Aorta (tissue), 5 donors: Measurements from ENCODE around the gene ATP9B. TPM values are rescaled to one million over a fixed set of nuclear protein-coding genes. Genes with fewer than 3 reads are reported as not detected.
"Not testable (repeated sequence)": the region's sequence is repeated elsewhere in the genome, so short reads cannot be mapped to it uniquely, and the experiment has no call there.

Experiments
- ATAC-seq: fragments of 200-7000 bp; cut with Tn5 transposase; one replicate; pipeline ENCODE4 v1.9.1; 2022; ENCODE audit warnings: moderate library complexity; ENCODE audit not compliant: low FRiP score
- DNase-seq, 2 donors: peaks; one replicate each; pipeline ENCODE4 v3.0.0-alpha.2; 2020
- H3K27ac ChIP-seq, 2 donors: one replicate each; pipeline ENCODE4 v1.5.1; 2013; ENCODE audit warnings: low read length in 2 of 2, mild to moderate bottlenecking in 2 of 2, moderate library complexity in 2 of 2, control low read depth in 1 of 2, inconsistent platforms in 1 of 2, low read depth in 1 of 2
- H3K27me3 ChIP-seq, 2 donors: one replicate each; pipeline ENCODE4 v1.6.1; 2013; ENCODE audit warnings: control low read depth in 1 of 2, low read length in 1 of 2, mild to moderate bottlenecking in 1 of 2, moderate library complexity in 1 of 2; ENCODE audit not compliant: insufficient read depth in 2 of 2, control insufficient read depth in 1 of 2
- H3K36me3 ChIP-seq, 2 donors: one replicate each; pipeline ENCODE4 v1.6.1; 2013; ENCODE audit warnings: control low read depth in 1 of 2, low read length in 1 of 2, mild to moderate bottlenecking in 1 of 2; ENCODE audit not compliant: insufficient read depth in 2 of 2, control insufficient read depth in 1 of 2
- H3K4me1 ChIP-seq, 2 donors: one replicate each; pipeline ENCODE4 v1.6.1; 2013; ENCODE audit warnings: low read length in 2 of 2, control low read depth in 1 of 2, mild to moderate bottlenecking in 1 of 2, moderate library complexity in 1 of 2; ENCODE audit not compliant: insufficient read depth in 2 of 2, control insufficient read depth in 1 of 2
- H3K4me3 ChIP-seq, 2 donors: one replicate each; pipeline ENCODE4 v1.5.1; 2013; ENCODE audit warnings: low read length in 2 of 2, control low read depth in 1 of 2, mild to moderate bottlenecking in 1 of 2
- H3K9me3 ChIP-seq: one replicate; pipeline ENCODE4 v1.6.1; 2013; ENCODE audit warnings: mild to moderate bottlenecking, low read length; ENCODE audit not compliant: control insufficient read depth
- WGBS, 2 donors: extraction: QIAGEN DNeasy Blood & Tissue Kit; methylation state at CpG; one replicate each; pipeline ENCODE4 v1.1.7; 2013; 5-methylcytosine and 5-hydroxymethylcytosine counted together
- intact Hi-C, 2 donors: fragments of 100-400 bp; cut with DNase I; formaldehyde crosslinking; loops; one replicate each; pipeline versions ENCODE4 v1.14.2 to v1.15.0; 2022
- polyA plus RNA-seq, 2 donors: library from polyadenylated mRNA; stranded (reverse); fragments of 200-250 nt; gene quantifications; one replicate each; pipeline ENCODE4 v1.2.3, GENCODE V29; 2013
- total RNA-seq, 2 donors: library from RNA; stranded (reverse); fragmentation: NEBNext Ultra II Directional; extraction: Animal tissue kit (Norgen Biotek cat#: 25700); gene quantifications; one replicate each; pipeline ENCODE4 v1.2.1, GENCODE V29; 2021
- donor health status: healthy with polysubstance abuse.
- donor health status: Bipolar disorder and iron deficiency.
- donor health status: DM: no; HTN: no; CAD: no.
- donor health status: DM: no; HTN: no; CAD: no.
- donor health status: DM: yes; HTN: yes; CAD: no.

ATP9B gene
- total and polyA plus RNA-seq, 4 donors, result 2.3 to 55.3 (median 30.5) TPM

DNA sequence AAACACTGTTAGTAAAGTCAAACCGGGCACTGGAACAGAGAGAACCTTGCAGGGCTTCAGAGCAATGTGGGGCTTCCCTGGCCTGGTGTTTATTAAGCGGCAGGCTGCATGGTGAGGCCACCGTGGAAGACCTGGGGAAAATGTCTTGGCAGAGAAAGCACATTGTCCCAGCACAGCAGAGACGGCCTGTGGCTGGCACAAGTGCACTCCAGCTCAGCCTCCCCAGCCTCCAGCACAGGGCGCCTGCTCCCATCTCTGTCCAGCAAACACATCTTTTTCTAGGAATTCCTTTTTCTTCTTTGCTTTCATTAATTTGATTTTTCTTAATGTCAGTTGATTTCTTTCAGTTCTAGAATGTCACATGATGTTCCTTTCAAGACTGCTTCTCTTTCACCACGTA is 188.3 kb downstream of the ATP9B start:
- DNase-seq, result no peak
- Histone ChIP-seq H3K4me1 (no peaks in the 10 kb centered on the region), H3K27me3 (no peaks in the 10 kb centered on the region), H3K9me3 (no peaks in the 10 kb centered on the region), H3K36me3 (peaks cover 0 to 2% of the 10 kb centered on the region in 2 donors), H3K4me3 (no peak overlapping the region), H3K27ac (no peak overlapping the region)
- ATAC-seq, result no peak
- intact Hi-C loops, result no loop called here
- WGBS, 2 donors, result 74 to 75% methylated on average over 6 of the region's 6 CpGs

DNA sequence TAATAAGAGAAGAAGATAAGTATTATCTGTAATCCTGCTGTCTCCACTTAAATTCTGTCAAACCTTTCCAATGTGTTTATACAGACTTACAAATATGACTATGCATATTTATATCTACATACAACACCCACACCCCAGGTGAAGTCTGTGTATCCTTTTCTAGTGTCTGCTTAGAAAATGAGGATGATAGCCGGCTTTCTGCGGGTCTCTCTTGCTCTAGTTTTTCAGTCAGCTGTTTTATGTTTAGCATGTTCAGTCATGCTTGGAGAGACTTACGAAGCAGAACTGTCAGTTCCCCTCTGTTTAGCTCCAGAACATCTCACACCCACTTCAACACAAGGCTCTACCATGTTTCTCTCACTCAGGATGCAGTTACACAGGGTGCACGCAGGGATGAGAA is 189.3 kb downstream of the ATP9B start:
- Histone ChIP-seq H3K27me3 (no peaks in the 10 kb centered on the region), H3K27ac (no peak overlapping the region), H3K4me1 (no peaks in the 10 kb centered on the region), H3K36me3 (peaks cover 0 to 2% of the 10 kb centered on the region in 2 donors), H3K4me3 (no peak overlapping the region), H3K9me3 (no peaks in the 10 kb centered on the region)
- DNase-seq (no peak), ATAC-seq (no peak)
- WGBS, 2 donors, result 85 to 94% methylated on average over 4 of the region's 4 CpGs
- intact Hi-C loops, result no loop called here

DNA sequence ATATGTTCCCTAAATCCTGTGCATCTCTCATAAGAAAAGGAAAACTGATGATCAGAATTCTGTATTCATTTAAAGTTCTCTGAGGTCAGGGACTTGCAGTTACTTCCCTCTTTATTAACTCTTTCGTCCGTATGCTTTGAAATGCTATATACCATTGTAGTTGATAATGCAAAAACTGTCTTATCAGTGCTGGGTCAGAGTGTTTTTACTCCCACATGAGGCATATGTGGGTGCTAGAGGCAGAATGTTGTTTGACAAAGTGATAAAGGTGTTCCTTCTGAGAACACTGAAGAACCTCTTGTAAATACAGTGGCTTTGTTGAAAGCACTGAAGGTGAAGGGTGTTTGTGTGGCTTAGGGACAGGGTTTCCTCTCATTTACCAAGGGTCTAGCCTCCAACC is 190.0 kb downstream of the ATP9B start:
- WGBS, 2 donors, result 92 to 93% methylated on average over 2 of the region's 2 CpGs
- Histone ChIP-seq H3K4me1 (no peaks in the 10 kb centered on the region), H3K9me3 (no peaks in the 10 kb centered on the region), H3K27me3 (no peaks in the 10 kb centered on the region), H3K27ac (no peak overlapping the region), H3K36me3 (peaks cover 0 to 2% of the 10 kb centered on the region in 2 donors), H3K4me3 (no peak overlapping the region)
- DNase-seq (no peak), ATAC-seq (no peak)
- intact Hi-C loops, result no loop called here

DNA sequence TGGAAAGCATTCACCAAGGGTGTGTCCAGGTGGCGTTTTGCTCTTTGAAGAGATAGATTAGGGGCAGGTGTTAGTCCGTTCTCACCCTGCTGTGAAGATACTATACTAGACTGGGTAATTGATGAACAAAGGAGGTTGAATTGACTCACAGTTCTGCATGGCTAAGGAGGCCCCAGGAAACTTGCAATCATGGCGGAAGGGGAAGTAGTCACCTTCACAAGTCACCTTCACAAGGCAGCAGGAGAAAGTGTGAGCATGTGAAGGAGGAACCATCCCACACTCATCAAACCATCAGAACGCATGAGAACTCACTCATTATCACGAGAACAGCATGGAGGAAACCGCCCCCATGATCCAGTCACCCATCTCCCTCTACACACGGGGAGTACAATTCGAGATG is 190.8 kb downstream of the ATP9B start:
- Histone ChIP-seq H3K36me3 (peaks cover 0 to 2% of the 10 kb centered on the region in 2 donors), H3K27me3 (no peaks in the 10 kb centered on the region), H3K27ac (no peak overlapping the region), H3K4me1 (no peaks in the 10 kb centered on the region), H3K4me3 (no peak overlapping the region), H3K9me3 (no peaks in the 10 kb centered on the region)
- no peak for DNase-seq
- no peak for ATAC-seq
- WGBS, 2 donors, result 93 to 94% methylated on average over 8 of the region's 8 CpGs
- intact Hi-C loops, result no loop called here

DNA sequence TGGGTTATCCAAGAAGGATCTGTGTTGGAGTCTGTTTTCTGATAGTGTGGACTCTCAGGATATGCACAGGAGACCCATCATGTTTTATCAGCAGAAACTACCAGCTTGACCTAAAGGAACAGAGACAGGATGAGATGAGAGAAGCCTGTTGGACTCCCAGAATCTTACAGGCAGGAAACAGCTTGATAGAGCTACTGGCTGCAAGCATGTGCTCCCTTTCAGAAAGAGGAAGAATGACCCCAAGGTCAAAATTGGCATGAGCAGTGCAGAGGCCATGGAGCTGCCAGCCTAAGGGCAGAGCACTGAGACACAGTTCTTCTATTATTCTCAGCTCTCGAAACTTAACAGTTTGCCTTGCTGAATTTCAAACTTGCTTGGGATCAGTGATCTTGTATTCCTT is 191.3 kb downstream of the ATP9B start:
- no peak overlapping the region for H3K4me3 ChIP-seq
- 96 to 100% methylated on average over 1 of the region's 1 CpG for WGBS, 2 donors
- intact Hi-C loops, result no loop called here
- no peak for ATAC-seq
- no peak for DNase-seq
- no peaks in the 10 kb centered on the region for H3K4me1 ChIP-seq
- H3K27me3 ChIP-seq, result no peaks in the 10 kb centered on the region
- no peaks in the 10 kb centered on the region for H3K9me3 ChIP-seq
- no peak overlapping the region for H3K27ac ChIP-seq
- peaks cover 0 to 1% of the 10 kb centered on the region in 2 donors for H3K36me3 ChIP-seq

DNA sequence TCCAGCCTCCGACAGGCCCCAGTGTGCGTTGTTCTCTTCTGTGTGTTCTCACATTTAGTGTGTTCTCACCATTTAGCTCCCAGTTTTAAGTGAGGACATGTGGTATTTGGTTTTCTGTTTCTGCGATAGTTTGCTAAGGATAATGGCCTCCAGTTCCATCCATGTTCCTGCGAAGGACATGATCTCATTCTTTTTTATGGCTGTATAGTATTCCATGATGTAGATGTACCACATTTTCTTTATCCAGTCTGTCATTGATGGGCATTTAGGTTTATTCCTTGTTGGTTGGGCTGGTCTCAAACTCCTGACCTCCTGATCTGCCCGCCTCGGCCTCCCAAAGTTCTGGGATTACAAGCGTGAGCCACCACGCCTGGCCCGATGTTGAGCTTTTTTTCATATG is 195.9 kb downstream of the ATP9B start:
- H3K36me3 ChIP-seq, ATAC-seq, DNase-seq, H3K27ac ChIP-seq, intact Hi-C loops, H3K9me3 ChIP-seq, H3K4me3 ChIP-seq, H3K4me1 ChIP-seq, H3K27me3 ChIP-seq: not testable (repeated sequence)
- 98 to 99% methylated on average over 9 of the region's 9 CpGs for WGBS, 2 donors

DNA sequence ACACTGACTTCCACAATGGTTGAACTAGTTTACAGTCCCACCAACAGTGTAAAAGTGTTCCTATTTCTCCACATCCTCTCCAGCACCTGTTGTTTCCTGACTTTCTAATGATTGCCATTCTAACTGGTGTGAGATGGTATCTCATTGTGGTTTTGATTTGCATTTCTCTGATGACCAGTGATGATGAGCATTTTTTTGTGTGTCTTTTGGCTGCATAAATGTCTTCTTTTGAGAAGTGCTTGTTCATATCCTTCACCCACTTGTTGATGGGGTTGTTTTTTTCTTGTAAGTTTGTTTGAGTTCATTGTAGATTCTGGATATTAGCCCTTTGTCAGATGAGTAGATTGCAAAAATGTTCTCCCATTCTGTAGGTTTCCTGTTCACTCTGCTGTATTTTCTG is 202.6 kb downstream of the ATP9B start:
- H3K27me3 ChIP-seq, H3K36me3 ChIP-seq, H3K4me3 ChIP-seq, H3K27ac ChIP-seq, H3K4me1 ChIP-seq, intact Hi-C loops, ATAC-seq, H3K9me3 ChIP-seq, DNase-seq: not testable (repeated sequence)

DNA sequence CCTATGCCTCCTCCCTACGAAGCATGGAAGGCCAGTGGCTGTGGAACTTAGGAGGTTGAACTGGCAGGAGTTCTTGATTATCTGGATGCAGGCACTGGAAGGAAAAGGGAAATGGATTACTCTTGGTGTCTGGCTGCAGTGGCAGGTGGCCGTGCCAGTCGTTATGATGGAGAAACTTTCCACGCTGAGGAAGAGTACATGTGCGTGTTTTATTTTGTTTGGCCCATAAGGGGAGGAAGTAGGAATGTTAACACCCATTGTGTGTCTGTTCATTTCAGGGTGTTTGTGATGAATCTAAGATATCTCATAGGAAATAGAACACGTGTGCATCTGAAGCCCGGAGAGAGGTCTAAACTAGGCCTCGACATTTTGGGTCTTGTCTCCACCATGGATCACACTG is 203.7 kb downstream of the ATP9B start:
- no peak overlapping the region for H3K4me3 ChIP-seq
- DNase-seq, result no peak
- WGBS, 2 donors, result 85 to 90% methylated on average over 8 of the region's 8 CpGs
- intact Hi-C loops, result no loop called here
- H3K4me1 ChIP-seq, result no peaks in the 10 kb centered on the region
- no peak overlapping the region for H3K27ac ChIP-seq
- H3K36me3 ChIP-seq, result peaks cover 2 to 8% of the 10 kb centered on the region in 2 donors
- H3K9me3 ChIP-seq, result no peaks in the 10 kb centered on the region
- no peak for ATAC-seq
- no peaks in the 10 kb centered on the region for H3K27me3 ChIP-seq

DNA sequence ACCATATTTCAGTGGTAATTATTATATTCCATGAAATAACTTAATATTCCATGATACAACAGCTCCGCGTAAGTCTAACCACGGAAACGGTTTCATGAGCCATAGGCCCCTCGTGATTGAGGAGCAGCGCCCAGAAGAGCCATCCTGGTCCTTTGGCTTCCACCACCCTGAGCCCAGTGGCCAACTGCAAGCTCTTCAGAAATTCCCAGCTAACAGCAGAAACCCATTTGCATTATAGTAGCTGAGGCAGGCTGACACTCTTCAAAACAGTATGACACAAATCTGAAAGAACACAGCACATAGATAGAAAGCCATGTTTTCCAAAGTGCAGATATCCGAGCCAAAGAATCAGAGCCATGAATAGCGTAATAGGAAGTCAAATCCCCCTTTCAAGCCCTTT is 205.6 kb downstream of the ATP9B start:
- Histone ChIP-seq H3K4me3 (no peak overlapping the region), H3K27ac (no peak overlapping the region), H3K36me3 (peaks cover 2 to 9% of the 10 kb centered on the region in 2 donors), H3K4me1 (no peaks in the 10 kb centered on the region), H3K9me3 (no peaks in the 10 kb centered on the region), H3K27me3 (no peaks in the 10 kb centered on the region)
- intact Hi-C loops, result no loop called here
- ATAC-seq, result no peak
- WGBS, 2 donors, result 88 to 92% methylated on average over 8 of the region's 8 CpGs
- DNase-seq, result no peak
